Lower lobe of right lung (tissue), 2 donors: ENCODE data around the gene KRT80. TPM values are rescaled to one million over a fixed set of nuclear protein-coding genes. Genes with fewer than 3 reads are reported as not detected.
A peak's percentile ranks its signal among the peaks of the same experiment; 100 is the strongest.

Source experiments
- ATAC-seq, 2 donors: fragments of 200-7000 bp; cut with Tn5 transposase; one replicate each; pipeline ENCODE4 v1.9.1; 2020 to 2022; ENCODE audit warnings: mild to moderate bottlenecking in 2 of 2, moderate library complexity in 2 of 2
- DNase-seq: peaks from one replicate; pipeline ENCODE4 v3.0.0-alpha.2; 2020
- H3K27ac ChIP-seq: fragments of 200-600 bp; one replicate; pipeline ENCODE4 v1.8.0; 2022
- H3K27me3 ChIP-seq: fragments of 200-600 bp; one replicate; pipeline ENCODE4 v1.8.0; 2022; ENCODE audit warnings: low read depth
- H3K36me3 ChIP-seq: fragments of 200-600 bp; one replicate; pipeline ENCODE4 v1.8.0; 2022; ENCODE audit warnings: mild to moderate bottlenecking
- H3K4me1 ChIP-seq: fragments of 200-600 bp; one replicate; pipeline ENCODE4 v1.8.0; 2022
- H3K4me3 ChIP-seq: fragments of 200-600 bp; one replicate; pipeline ENCODE4 v1.8.0; 2022; ENCODE audit warnings: mild to moderate bottlenecking
- H3K9me3 ChIP-seq: fragments of 200-600 bp; one replicate; pipeline ENCODE4 v1.8.0; 2022
- intact Hi-C: fragments of 100-400 bp; cut with DNase I; formaldehyde crosslinking; loops from one replicate; pipeline ENCODE4 v1.11.0; 2022
- total RNA-seq: library from RNA; stranded (reverse); fragmentation: NEBNext Ultra II Directional; extraction: Animal tissue kit (Norgen Biotek cat#: 25700); gene quantifications from one replicate; pipeline ENCODE4 v1.2.1, GENCODE V29; 2021
- TF ChIP-seq, protein P1 (sequence below): fragments of 200-600 bp; IDR thresholded peaks from one replicate; pipeline ENCODE4 v1.8.0; 2022; ENCODE audit warnings: antibody characterized with exemption, mild to moderate bottlenecking
- donor health status: DM: no; HTN: yes; CAD: no; lungs with severe emphysema.

The KRT80 gene
- total RNA-seq, 1 donor from 2014 or later: 3.0 TPM

DNA sequence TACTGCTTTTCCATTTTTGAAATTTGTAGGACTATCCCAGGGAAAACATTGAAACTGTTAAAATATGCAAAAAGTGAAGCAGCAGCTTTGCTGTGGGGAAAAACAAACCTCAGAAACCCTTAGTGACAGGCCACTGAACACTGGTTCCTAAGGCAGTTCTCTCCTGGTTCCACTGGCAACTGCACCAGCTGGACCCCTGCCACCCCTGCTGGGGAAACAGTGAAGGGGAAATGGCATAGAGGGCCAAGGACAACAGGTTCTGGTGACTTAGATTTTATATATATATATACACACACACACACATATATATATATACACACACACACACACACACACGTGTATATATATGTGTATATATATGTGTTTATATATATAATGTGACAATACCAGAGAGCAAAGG is 25.0 kb upstream of the KRT80 start:
- ATAC-seq: no peak
- intact Hi-C loops: no loop called here
- TF ChIP-seq, protein P1, sequence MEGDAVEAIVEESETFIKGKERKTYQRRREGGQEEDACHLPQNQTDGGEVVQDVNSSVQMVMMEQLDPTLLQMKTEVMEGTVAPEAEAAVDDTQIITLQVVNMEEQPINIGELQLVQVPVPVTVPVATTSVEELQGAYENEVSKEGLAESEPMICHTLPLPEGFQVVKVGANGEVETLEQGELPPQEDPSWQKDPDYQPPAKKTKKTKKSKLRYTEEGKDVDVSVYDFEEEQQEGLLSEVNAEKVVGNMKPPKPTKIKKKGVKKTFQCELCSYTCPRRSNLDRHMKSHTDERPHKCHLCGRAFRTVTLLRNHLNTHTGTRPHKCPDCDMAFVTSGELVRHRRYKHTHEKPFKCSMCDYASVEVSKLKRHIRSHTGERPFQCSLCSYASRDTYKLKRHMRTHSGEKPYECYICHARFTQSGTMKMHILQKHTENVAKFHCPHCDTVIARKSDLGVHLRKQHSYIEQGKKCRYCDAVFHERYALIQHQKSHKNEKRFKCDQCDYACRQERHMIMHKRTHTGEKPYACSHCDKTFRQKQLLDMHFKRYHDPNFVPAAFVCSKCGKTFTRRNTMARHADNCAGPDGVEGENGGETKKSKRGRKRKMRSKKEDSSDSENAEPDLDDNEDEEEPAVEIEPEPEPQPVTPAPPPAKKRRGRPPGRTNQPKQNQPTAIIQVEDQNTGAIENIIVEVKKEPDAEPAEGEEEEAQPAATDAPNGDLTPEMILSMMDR: no peak

DNA sequence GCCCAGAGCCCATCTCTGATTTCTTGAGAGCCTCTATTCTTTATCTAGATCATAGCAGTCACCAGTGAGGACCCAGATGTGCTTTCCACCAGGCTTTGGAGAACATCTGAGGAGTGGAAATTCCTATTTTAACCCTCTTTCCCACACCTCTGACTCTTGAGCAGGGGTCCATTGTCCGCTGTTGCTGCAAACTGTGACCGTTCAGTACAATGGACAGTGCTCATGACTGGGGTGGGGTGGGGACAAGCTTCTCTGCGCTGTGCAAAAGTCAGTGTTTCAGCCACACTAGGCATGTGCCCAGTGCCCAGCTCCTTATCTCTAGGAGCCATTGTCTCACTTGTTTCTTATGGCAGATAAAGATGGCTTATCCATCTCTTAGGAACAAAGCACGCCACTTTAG is 24.3 kb upstream of the KRT80 start:
- intact Hi-C loops: no loop called here
- peak overlapping the region; percentile 36 for H3K27ac ChIP-seq
- no peak for ATAC-seq

More for the DNA sequence above, 25.0 kb upstream of the KRT80 start:
- peaks cover 25% of the 10 kb centered on the region for H3K4me1 ChIP-seq
- no peak for DNase-seq
- H3K4me3 ChIP-seq: no peak overlapping the region
- H3K9me3 ChIP-seq: no peaks in the 10 kb centered on the region
- no peaks in the 10 kb centered on the region for H3K27me3 ChIP-seq
- H3K36me3 ChIP-seq: no peaks in the 10 kb centered on the region
- H3K27ac ChIP-seq: peak overlapping the region; percentile 18

DNA sequence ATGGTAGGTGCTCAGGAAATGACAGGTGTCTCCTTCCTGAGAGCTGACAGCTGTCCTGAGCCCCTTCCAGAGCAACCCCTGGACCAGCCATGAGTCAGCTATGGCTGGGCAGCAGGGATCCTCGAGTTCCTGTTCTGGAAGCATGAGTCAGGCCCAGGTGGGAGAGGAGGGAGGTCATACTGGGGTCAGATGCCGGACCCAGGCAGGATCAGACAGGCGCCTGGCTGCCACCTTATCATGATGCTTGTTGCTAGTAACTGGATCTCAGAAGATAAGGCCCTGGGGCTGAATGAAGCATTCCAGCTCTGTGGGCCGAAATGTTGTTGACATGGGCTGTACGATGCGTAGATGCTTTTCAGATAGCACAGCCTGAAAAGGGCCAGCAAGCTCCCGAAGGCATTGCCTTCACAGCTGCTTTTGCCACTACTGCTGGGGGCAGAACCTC is 23.8 kb upstream of the KRT80 start:
- peak in 1 of 2 donors; percentile 55 for ATAC-seq
- peak; percentile 52 for DNase-seq

More for the DNA sequence above, 24.3 kb upstream of the KRT80 start:
- DNase-seq: peak; percentile 14
- H3K9me3 ChIP-seq: no peaks in the 10 kb centered on the region
- TF ChIP-seq, protein P1: no peak
- H3K4me3 ChIP-seq: no peak overlapping the region
- H3K4me1 ChIP-seq: peaks cover 25% of the 10 kb centered on the region
- no peaks in the 10 kb centered on the region for H3K27me3 ChIP-seq
- H3K36me3 ChIP-seq: no peaks in the 10 kb centered on the region

DNA sequence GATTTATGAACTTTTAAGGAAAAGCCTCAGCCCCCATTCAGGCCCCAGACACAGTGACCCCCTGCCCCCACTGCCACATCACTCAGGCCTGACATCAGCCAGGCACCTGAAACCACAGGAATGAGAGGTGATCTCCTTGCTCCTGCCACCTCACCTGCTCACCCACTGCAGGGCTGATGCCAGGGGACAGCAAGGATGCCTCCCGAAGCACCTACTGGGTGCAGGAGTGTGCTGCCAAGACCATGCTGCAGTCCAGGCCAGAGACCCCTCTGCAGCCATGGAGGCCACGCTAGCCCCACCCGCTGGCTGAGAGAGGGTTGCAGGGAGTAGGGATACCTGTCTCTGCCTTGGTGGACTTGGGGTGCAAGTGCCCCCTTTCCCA is 22.6 kb upstream of the KRT80 start:
- intact Hi-C loops: no loop called here
- H3K27ac ChIP-seq: peak overlapping the region; percentile 43
- no peaks in the 10 kb centered on the region for H3K27me3 ChIP-seq
- H3K4me1 ChIP-seq: peaks cover 25% of the 10 kb centered on the region
- no peaks in the 10 kb centered on the region for H3K36me3 ChIP-seq
- TF ChIP-seq, protein P1: no peak
- peak; percentile 41 for DNase-seq
- no peak overlapping the region for H3K4me3 ChIP-seq
- ATAC-seq: peak; percentile 1 to 6
- no peaks in the 10 kb centered on the region for H3K9me3 ChIP-seq

More for the DNA sequence above, 23.8 kb upstream of the KRT80 start:
- Histone ChIP-seq H3K4me1 (peaks cover 25% of the 10 kb centered on the region), H3K36me3 (no peaks in the 10 kb centered on the region), H3K9me3 (no peaks in the 10 kb centered on the region), H3K27ac (peak overlapping the region; percentile 36), H3K4me3 (no peak overlapping the region), H3K27me3 (no peaks in the 10 kb centered on the region)
- TF ChIP-seq, protein P1: no peak
- intact Hi-C loops: no loop called here

DNA sequence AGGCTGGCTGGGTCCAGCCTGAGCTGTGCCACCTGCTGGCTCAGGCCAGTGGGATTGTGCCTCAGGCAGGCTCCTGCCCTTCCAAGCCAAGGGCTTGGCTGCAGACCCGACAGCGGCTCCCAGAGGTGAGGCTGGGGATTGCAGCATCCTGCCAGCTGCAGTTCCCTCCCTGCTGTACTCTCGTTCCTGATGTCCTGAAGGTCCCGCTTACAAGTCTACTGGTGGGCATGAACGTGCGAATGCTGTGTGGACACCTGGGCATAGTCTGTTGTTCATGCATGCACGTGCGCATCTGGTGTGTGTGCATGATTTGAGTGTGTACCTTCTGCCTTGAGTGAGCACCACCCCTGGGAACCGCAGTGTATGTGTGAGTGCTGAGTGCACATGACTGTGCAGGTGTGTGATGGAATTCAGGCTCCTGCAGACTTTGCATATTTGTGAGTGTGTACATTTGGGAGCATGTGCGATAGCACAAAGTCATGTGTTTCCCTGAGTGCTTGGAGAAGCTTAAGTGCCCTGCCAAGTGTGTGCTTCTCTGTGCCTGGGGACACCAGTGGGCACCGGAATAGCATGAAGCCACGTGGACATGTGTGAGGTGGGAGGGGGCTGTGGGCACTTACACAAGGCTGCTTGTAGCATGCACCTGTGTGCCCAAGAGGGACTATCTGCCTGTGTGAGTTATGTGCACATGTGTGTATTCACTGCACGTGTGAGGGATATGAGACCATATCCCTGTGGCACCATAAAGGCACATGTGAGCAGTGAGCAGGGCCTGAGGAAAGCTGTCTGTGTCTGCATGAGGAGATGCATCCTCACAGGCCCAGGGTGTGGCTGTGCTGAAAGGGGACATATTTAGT is 22.0 kb upstream of the KRT80 start:
- TF ChIP-seq, protein P1: peak; percentile 97
- Histone ChIP-seq H3K9me3 (no peaks in the 10 kb centered on the region), H3K36me3 (no peaks in the 10 kb centered on the region), H3K27ac (peak overlapping the region; percentile 43), H3K4me1 (peaks cover 25% of the 10 kb centered on the region), H3K4me3 (no peak overlapping the region), H3K27me3 (no peaks in the 10 kb centered on the region)
- peak; percentile 81 to 90 for ATAC-seq
- intact Hi-C loops: no loop called here
- DNase-seq: peak; percentile 86
